HG03439 (cell line): ENCODE measurements around the gene VSTM2L.

Source experiments
- ATAC-seq: cut with Tn5 transposase; IDR thresholded peaks from one replicate; pipeline ENCODE4 v1.9.1; 2021; ENCODE audit warnings: mild to moderate bottlenecking, moderate library complexity; ENCODE audit not compliant: unreplicated experiment

Gene VSTM2L

DNA sequence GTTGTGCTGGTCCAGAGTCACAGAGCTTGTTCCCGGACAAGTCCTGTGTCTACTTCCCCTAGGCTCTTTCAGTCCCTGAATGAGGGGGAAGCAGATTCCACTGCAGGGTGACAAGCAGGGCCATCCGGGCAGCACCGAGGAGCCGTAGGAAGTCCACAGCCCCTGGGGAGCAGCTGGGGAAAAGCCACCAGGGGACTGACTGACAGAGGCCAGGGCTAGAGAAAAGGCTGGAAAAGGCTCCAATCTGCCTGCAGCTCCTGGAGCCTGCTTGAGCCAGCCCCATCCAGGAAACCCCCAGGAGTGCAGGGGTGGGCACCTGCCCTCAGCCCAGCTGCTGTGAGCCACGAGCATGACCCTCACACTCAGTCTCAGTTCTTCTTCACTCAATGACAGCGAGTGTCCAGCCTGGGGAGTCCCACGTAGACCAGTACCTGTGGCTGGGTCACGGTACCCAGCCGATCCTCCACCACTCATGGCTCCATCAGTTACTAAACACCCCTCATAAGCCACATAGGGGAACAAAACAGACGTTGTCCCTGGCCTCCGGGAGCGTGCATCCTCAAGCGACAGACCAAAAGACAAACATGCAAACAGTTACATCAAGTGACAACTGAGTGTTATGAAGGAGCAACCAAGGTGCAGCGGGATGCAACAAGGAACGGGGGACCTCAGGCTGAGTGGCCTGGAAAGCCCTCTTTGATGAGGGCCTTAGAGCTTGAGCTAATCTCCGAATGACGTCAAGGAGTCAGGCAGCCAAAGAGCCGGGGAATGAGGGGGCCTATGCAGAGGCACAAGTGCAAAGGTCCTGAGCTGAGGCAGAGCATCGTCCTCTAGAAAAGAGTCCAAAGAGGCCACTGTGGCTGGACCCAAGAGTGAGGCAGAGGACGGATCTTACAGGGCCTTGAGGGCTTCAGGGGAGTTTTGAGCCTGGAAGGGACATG is 24.8 kb upstream of the VSTM2L start:
- ATAC-seq = no peak

DNA sequence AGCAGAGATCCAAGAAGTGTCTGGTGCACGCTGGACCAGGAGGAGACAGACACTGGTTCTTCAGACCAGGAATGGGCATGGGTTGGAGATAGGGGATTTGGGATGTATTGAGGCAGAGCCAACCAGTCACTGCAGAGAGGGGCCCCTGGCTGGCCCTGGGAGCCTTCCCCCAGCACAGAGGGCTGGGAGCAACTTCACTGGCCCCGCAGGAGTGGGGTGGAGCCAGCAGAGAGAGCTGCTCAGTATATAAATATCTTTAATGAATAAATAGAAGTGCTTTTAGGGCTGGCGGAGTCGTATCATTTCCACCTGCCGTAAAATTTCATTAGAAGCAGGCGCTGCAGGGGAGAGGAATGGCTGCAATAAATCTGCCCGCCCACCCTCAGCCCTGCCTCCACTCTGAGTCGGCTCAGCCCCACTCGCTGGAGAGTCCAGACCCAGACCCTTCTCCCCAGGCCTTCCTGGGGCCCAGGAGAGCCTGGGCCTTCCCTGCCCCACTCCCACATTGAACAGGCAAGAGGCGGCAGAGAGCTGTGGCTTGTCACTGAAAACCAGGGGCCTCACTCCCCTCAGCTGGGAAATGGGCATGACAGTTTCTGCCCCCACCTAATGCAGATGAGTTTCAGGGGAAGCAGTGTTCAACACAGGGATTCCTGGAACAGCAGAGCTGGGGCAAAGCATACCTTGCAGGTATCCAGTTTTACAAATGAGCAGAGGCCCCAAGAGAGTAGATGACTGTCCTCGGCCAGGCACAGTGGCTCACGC is 23.9 kb upstream of the VSTM2L start:
- no peak for ATAC-seq

DNA sequence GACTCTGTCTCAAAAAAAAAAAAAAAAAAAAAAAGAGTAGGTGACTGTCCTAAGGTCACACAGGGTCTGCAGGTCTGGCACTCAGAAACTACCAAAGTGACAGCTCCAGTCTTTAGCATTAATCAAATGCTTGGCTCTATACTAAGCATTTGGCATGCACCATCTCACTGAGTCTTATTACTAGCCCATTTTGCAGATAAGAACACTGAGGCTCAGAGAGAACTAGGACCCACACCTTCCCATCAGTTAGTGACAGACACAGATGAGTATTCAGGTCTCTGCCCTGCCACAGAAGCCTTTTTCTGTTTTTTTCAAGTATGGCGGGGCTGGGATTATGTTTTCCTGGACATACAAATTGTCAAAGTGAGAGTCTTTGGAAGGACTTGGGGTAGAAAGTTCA is 23.1 kb upstream of the VSTM2L start:
- ATAC-seq = no peak

DNA sequence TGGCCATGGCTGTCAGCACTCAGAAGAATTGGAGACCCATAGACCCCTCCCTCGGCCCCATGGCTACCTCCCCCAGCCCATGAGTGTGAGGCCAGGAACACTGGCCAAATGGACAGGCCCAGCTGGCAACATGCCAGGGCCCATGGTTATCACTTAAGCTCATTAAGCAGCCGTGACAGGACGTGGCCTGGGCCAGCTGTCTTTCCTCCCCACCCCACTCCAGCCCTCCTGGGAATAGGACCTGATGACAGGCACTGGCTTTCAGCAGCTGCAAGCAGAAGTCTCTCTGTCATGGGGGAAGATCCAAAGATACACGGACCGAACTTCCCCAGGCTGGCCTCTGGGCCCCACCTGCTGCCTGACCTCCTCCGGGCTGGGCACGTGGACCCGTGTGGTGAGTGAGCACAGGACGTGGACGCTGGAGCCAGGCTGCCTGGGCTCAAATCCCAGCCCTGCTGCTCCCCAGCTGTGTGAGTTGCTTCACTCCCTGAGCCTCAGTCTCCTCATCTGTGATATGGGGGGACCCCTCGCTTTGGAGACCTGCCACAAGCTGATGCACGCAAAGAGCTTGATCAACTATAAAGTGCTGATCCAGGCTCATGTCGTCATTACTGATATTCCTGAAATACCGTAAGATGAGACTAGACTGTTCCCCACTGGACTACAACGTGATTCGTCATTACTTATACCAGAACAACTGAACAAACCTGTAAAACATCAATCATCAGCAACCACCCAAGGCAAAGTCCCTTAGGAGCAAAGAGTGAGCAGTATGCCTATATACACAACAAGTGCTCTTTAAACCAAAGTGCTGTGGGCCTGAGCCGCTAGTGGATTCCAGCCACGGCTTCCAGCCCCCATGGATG is 22.0 kb upstream of the VSTM2L start:
- ATAC-seq = no peak

DNA sequence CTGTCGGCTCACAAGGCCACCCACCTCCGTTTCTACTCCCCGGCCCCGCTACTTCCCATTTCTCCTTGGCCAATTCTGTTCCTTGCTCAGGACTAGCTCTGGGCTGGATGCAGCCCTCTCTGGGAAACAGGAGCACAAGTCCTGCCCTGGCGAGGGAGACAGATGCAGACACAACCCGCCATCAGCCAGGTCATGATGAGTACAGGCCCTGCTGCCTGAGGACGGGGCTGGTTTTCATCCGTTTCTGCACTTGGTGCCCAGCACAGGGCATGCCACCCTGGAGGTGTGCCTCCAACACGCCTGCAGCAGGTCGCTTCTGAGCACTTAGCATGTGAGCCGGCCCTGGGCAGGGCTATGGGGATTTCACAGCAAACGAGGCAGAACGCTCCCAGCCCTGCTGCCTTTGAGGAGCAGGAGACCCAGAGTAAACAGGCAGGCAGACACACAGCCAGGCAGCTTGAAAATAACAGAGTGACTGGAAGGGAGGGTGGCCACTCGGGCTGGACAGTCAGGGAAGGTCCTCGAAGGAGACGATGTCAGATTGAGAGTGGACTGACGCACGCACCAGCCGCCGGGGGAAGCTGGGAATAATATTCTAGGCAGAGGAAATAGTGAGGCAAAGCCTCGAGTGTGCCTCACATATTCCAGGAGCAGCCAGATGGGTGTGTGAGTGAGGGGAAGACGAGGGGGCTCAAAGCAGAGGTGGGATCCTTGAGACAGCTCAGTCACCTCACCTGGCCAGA is 21.2 kb upstream of the VSTM2L start:
- no peak for ATAC-seq

DNA sequence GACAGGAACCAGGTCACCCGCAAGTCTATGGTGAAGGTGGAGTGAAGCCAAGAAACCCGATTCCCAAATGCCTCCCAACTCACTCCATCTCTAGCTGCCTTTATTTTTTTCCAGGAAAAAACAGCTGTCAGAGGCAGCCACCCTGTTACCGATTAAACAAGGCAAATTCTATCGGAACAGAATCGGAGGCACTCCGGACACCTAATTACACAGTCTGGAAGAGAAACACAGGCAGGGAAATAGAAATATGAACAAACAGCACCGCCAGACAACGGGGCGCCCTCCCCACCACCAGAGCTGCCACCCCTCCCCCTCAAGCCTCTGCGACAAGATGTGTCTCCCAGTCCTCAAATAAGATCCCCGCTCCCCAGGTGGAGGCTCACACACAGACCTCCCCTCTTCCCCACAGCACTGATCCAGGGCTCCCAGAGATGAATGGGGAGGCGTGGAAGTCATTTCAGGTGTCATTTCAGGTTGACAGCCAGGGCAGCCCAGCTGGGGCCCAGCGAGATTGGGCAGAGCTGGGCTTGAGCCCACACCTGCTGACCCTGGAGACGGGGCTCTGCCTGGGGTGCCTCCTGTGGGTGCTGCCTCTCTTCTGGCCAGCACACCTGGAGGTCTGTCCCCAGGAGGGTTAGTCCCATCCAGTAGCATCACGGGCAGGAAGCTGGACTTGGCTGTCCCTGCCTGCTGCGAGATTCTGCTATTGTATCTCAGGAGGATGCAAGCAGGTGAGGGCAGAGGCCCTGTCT is 19.8 kb upstream of the VSTM2L start:
- ATAC-seq = no peak

DNA sequence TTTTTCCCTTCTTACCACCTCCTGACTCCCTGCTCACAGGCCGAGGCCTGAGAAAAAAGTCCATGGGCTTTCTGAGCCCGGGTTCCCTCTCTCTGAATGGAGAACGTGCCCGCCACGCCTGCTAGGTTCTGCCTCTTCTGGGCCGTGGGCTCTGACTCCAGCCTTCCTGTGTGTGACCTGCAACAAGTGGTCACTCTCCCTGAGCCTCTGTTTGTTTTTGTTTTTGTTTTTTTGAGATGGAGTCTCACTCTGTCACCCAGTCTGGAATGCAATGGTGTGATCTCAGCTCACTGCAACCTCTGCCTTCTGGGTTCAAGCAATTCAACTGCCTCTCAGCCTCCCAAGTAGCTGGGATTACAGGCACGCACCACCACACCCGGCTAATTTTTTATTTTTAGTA is 17.9 kb upstream of the VSTM2L start:
- no peak for ATAC-seq

DNA sequence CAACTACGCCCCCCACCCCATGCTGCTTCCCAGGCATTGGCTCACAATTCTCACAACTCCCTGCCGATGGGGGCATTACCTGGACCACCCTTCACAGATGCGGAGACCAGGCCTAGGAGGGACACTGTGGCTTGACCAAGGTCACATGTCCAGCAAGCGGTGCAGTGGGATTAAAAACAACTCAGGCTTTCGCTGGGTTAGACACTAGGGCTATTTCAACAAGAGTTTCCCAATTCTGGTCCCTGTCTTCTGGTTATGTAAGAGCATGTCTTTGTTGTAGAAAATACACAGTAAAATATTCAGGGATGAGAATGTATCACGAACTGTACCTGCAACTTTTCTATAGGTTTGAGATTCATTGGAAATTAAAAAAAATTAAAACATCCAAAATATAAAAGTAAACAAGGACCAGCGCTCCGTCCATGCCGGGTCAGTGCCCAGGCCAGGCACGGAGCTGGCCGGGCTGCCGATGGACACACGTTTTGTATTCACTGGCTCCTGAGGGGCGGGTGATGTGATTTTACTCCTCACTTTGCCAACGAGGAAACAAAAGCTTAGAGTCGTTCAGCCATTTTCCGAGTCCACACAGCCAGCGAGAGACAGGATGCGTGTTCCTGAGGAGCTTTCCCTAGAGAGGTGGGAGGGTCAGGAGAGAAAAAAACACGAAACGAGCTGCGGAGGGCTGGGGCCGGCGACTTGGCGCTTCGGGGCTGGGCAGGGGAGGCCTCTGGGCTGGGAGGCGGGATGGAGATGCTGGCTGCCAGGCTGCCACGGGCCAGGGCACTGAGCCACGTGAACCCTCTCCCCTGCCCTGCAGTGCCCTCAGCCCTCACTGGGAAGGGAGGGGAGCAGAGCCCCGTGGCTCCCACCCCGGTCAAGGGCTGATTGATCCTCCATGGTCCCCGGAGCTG is 17.1 kb upstream of the VSTM2L start:
- ATAC-seq = no peak

DNA sequence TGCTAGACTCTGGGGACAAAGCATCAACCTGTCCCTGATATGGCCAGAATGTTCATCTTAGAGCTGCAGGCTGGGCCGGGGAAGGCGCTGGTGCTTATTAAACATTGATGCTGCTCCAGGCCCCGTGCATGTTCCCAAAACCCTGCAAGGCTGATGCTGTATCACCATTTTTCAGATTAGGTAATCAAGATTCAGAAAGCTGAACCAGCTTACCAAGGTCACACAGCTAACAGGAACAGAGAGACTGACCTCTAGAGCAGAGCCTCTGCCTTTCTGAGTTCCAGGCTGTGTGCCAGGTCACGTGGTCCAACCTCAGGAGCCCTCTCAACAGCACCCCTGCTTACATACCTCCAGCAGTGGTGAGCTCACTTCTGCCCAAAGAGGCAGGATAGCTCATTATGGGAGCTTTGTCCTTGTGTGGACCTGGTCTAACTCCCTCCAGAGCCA is 16.1 kb upstream of the VSTM2L start:
- ATAC-seq = no peak

DNA sequence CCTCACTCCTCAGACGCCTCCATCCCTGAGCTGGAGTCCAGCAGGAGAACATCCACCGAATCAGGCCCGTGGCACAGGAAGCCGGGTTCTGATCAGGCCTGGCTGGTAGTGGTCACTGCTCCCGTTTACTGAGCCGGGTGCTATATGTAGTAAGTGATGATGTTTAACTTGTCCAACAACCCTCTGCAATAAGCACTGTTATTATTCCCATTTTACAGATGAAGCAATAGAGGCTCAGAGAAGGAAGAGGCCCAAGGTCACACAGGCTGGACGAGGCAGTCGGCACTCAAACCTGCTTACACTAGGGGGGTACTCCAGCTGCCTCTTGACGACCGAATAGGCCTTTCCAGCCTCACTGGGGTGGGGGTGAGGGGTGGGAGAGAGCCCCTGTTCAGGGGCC is 14.3 kb upstream of the VSTM2L start:
- ATAC-seq = no peak

DNA sequence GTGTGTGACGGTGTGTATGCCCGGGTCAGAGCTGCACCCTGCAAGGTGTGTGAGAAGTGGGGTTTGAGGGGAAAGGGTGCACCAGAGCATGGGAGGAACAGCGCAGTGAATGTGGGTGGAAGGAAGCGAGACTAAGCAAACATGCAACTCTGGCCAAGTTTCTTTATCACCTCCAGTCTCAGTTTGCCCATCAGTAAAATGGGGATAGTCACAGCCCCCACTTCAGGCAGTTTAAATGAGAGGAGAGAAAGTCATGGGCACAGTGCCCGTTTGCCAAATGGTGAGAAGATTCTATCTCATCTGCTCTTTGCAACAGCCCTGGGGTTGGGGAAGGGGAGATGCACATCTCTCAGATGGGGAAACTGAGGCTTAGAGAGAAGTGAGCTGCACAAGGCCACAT is 12.8 kb upstream of the VSTM2L start:
- ATAC-seq = no peak

DNA sequence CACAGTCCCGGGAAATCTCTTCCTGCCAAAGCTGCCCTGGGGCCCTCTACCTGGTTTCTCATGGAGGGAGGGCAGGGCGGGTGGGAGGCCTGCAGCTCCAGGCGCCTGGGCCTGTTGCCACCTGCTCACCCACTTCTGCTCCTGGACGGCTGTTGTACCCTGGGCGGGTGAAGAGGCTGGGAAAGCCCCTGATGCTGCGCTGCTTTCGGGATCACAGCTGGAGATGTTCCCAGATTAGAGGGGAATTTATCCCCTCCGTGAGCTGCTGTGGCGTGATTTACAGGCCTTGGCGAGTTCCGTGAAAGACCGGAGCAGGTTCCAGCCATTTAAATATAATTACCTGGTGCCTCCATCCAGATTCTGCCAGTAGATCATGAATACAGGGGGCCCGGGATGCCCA is 12.3 kb upstream of the VSTM2L start:
- no peak for ATAC-seq

DNA sequence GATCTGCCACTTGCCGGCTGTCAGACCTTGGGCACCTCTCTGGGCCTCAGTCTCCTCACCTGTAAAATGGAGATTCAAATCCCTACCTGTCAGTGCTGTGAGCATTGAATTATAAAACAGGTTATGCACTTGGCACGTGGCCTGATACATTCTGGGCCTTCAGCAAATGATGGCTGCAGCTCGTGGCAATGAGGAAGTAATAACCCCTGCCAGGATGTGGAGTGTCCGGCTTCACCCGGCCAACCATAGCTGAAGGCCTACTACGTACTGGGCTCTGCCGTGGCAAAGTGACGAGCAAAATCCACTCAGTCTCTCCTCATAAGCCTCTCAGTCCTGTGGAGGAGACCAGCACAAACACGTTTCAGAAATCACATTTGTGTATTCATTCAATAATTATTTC is 10.9 kb upstream of the VSTM2L start:
- no peak for ATAC-seq

DNA sequence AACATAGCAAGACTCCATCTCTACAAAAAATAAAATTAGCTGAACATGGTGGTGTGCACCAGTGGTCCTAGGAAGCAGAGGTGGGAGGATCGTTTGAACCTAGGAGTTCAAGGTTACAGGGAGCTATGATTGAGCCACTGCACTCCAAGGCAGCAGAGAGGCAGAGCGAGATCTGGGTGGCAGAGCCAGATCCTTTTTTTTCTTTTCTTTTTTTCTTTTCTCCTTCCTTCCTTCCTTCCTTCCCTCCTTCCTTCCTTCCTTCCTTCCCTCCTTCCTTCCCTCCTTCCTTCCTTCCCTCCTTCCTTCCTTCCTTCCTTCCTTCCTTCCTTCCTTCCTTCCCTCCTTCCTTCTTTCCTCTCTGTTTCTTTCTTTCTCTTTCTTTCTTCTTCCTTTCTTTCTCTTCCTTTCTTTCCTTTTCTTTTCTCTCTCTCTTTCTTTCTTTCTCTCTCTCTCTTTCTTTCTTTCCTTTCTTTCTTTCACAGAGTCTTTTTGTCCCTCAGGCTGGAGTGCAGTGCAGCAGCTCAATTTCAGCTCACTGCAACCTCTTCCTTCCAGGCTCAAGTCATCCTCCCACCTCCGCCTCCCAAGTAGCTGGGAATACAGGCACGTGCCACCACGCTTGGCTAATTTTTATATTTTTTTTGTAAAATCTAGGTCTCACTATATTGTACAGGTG is 9.2 kb upstream of the VSTM2L start:
- ATAC-seq = no peak

DNA sequence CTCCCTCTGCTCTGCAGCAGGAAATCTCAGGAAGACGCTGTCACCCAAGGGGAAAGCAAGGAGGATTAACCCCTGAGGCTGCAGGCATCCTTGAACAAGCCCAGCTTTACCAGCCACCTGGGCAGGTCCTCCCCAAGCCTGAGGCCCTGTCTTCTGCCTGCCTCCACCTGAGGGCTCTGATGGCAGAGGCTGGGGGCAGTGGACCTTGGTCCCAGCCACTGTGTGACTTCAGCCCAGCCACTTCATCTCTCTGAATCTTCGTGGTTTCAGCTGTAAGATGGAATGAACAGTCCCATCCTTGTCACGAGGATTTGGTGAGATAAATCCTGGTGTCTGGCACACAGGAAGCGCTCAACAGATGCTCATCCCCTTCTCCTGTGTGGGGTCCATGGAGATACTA is 8.5 kb upstream of the VSTM2L start:
- no peak for ATAC-seq

DNA sequence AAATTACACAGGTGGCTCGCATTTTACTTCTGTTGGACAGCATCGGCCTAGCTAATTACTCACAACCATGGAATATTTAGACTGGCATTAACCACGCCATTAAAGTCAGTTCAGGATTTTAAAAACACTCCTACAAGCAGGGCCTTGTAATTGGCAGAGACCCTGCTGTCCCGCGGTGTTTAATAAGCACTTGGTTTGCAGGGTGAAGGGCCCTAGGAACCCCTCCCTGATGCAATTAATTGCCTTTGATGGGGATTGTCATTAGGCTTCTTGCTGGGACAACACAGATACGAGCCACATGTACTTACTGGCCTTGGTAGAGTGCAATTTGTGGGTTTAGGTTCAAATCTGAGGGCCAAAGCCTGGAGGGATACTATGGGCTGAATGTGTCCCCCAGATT is 7.8 kb upstream of the VSTM2L start:
- ATAC-seq = no peak

DNA sequence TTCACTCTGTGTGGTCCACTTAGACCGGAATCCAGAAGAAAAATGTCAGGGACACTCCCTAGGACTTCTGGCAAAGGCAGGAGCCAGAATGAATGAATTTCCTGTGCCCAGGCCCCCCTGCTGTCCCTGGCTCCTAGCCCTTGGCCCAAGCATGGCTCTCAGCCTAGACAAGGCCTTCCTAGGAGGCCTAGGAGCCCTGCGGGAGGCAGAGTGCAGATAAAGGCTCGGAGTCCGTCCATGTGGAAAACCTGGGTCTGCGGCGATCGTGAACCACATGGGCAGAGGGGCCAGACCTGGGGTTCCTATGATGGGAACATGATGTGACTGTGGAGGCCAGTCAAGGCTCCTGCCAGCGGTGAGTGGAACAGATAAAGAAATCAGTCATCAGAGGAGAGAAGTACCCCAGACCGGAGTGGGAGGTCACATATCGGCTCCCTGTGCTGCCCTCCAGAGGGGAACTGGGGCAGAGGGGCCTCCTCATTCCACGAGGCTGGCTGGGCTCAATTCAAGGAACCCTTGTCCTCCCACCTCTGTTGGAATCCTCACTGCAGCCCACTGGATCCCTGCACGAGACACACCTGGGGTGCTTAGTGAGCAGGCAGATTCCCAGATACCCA is 5.9 kb upstream of the VSTM2L start:
- ATAC-seq = no peak
